IMR-90 (cell line): Measurements from ENCODE around the gene RSPH3. TPM values are rescaled to one million over a fixed set of nuclear protein-coding genes. Genes with fewer than 3 reads are reported as not detected.
"Not testable (repeated sequence)": the region's sequence is repeated elsewhere in the genome, so short reads cannot be mapped to it uniquely, and the experiment has no call there.

Experiments used
- ATAC-seq: fragments of 200-7000 bp; cut with Tn5 transposase; 2 replicates; pipeline ENCODE4 v1.9.1; 2020; ENCODE audit warnings: low read depth, mild to moderate bottlenecking, moderate library complexity
- BruUV-seq: library from RNA; stranded (reverse); fragments of 400-500 nt; replicated peaks from 2 replicates; lab custom pipeline; 2021; lab: Mats Ljungman, UMichigan
- CTCF ChIA-PET: fragments of 300-600 bp; formaldehyde crosslinking; extraction: SDS; loops from one replicate; lab custom pipeline; 2021; ENCODE audit warnings: antibody characterized with exemption; lab: Yijun Ruan, JAX
- POLR2A ChIA-PET: fragments of 300-600 bp; sonication (Branson Sonifier 250); formaldehyde crosslinking; loops from one replicate; lab custom pipeline; 2022; ENCODE audit warnings: antibody characterized with exemption; ENCODE audit not compliant: unreplicated experiment; lab: Charles Lee
- DNase-seq: peaks from one replicate; pipeline ENCODE4 v3.0.0; 2013
- H2AFZ ChIP-seq: replicated peaks from 2 replicates; pipeline ENCODE3; 2013; ENCODE audit warnings: low read length, mild to moderate bottlenecking; ENCODE audit not compliant: poor library complexity
- H2AK5ac ChIP-seq: 2 replicates; pipeline ENCODE4 v1.6.1; 2013; ENCODE audit warnings: low read depth, low read length, inconsistent platforms
- H2AK9ac ChIP-seq: replicated peaks from 2 replicates; pipeline ENCODE3; 2013; ENCODE audit warnings: mild to moderate bottlenecking, low read depth, low read length, moderate library complexity; ENCODE audit not compliant: poor library complexity
- H2BK120ac ChIP-seq: 2 replicates; pipeline ENCODE4 v1.6.1; 2013; ENCODE audit warnings: low read depth, low read length, inconsistent platforms
- H2BK15ac ChIP-seq: 3 replicates; pipeline ENCODE4 v1.6.1; 2013; ENCODE audit warnings: low read depth, low read length, inconsistent platforms
- H2BK20ac ChIP-seq: 2 replicates; pipeline ENCODE4 v1.6.1; 2013; ENCODE audit warnings: low read depth, mild to moderate bottlenecking, inconsistent platforms, low read length, moderate library complexity
- H2BK5ac ChIP-seq: 2 replicates; pipeline ENCODE4 v1.6.1; 2013; ENCODE audit warnings: mild to moderate bottlenecking, low read depth, low read length, inconsistent platforms; ENCODE audit not compliant: poor library complexity, severe bottlenecking
- H3K14ac ChIP-seq: replicated peaks from 2 replicates; pipeline ENCODE4 v1.6.1; 2013; ENCODE audit warnings: low read depth, low read length, inconsistent platforms
- H3K18ac ChIP-seq: 2 replicates; pipeline ENCODE4 v1.6.1; 2013; ENCODE audit warnings: low read depth, low read length, control low read depth
- H3K23ac ChIP-seq: 2 replicates; pipeline ENCODE4 v1.6.1; 2013; ENCODE audit warnings: low read depth, low read length, inconsistent platforms
- H3K27ac ChIP-seq: 2 replicates; pipeline ENCODE4 v1.5.1; 2013; ENCODE audit warnings: mild to moderate bottlenecking, control low read depth, low read length; ENCODE audit not compliant: insufficient read depth
- H3K27me3 ChIP-seq: 2 replicates; pipeline ENCODE4 v1.6.1; 2013; ENCODE audit warnings: low read length; ENCODE audit not compliant: control insufficient read depth, insufficient read depth
- H3K36me3 ChIP-seq: 2 replicates; pipeline ENCODE4 v1.6.1; 2013; ENCODE audit warnings: low read length, mixed read lengths; ENCODE audit not compliant: control insufficient read depth, insufficient read depth
- H3K4ac ChIP-seq: 2 replicates; pipeline ENCODE4 v1.6.1; 2013; ENCODE audit warnings: low read depth, low read length, inconsistent platforms
- H3K4me1 ChIP-seq: 2 replicates; pipeline ENCODE4 v1.6.1; 2013; ENCODE audit warnings: low read length, mixed read lengths; ENCODE audit not compliant: control insufficient read depth, insufficient read depth
- H3K4me2 ChIP-seq: 2 replicates; pipeline ENCODE4 v1.6.1; 2013; ENCODE audit warnings: low read depth, mild to moderate bottlenecking, control low read depth, low read length, moderate library complexity
- H3K4me3 ChIP-seq: 2 replicates; pipeline ENCODE4 v1.5.1; 2013; ENCODE audit warnings: low read depth, mild to moderate bottlenecking, control low read depth, low read length, moderate library complexity; ENCODE audit not compliant: insufficient read depth
- H3K56ac ChIP-seq: 2 replicates; pipeline ENCODE4 v1.6.1; 2013; ENCODE audit warnings: low read length, inconsistent platforms; ENCODE audit not compliant: insufficient read depth; ENCODE audit errors: extremely low read depth
- H3K79me1 ChIP-seq, 2 experiments: 2 replicates each; pipeline ENCODE4 v1.6.1; 2013; ENCODE audit warnings: low read length in 2 of 2, inconsistent platforms in 1 of 2, low read depth in 1 of 2
- H3K9ac ChIP-seq: 2 replicates; pipeline ENCODE4 v1.6.1; 2013; ENCODE audit warnings: low read depth, low read length, control low read depth
- H3K9me1 ChIP-seq: 2 replicates; pipeline ENCODE4 v1.6.1; 2013; ENCODE audit warnings: low read length, inconsistent platforms; ENCODE audit not compliant: insufficient read depth
- H3K9me3 ChIP-seq: 2 replicates; pipeline ENCODE4 v1.6.1; 2013; ENCODE audit warnings: low read length; ENCODE audit not compliant: control insufficient read depth, insufficient read depth
- H4K20me1 ChIP-seq: 2 replicates; pipeline ENCODE4 v1.6.1; 2013; ENCODE audit warnings: low read length, inconsistent platforms; ENCODE audit not compliant: insufficient read depth
- H4K5ac ChIP-seq: 2 replicates; pipeline ENCODE4 v1.6.1; 2013; ENCODE audit warnings: mild to moderate bottlenecking, low read depth, low read length, control low read depth
- H4K8ac ChIP-seq, 2 experiments: 2 replicates each; pipeline ENCODE4 v1.6.1; 2013; ENCODE audit warnings: low read depth in 2 of 2, low read length in 2 of 2, control low read depth in 1 of 2, inconsistent platforms in 1 of 2
- H4K91ac ChIP-seq: 2 replicates; pipeline ENCODE4 v1.6.1; 2013; ENCODE audit warnings: low read depth, low read length, inconsistent platforms; ENCODE audit not compliant: insufficient read depth
- WGBS, 2 experiments: methylation state at CpG; one replicate each; pipeline versions ENCODE4 v1.1.5 to v1.1.7; 2013; ENCODE audit warnings: missing lambda C conversion rate in 2 of 2; ENCODE audit not compliant: insufficient read length in 1 of 2; ENCODE audit errors: extremely low coverage in 2 of 2; 5-methylcytosine and 5-hydroxymethylcytosine counted together
- dilution Hi-C: fragments of 300-500 bp; cut with HindIII; formaldehyde crosslinking; loops from one replicate; pipeline ENCODE4 v1.14.3; 2018; ENCODE audit warnings: low sequenced_read_pairs; ENCODE audit not compliant: unreplicated experiment
- in situ Hi-C: fragments of 300-500 bp; cut with MboI; formaldehyde crosslinking; loops from 3 replicates; pipeline ENCODE4 v1.14.3; 2019; ENCODE audit warnings: low sequenced_read_pairs, inconsistent platforms, mixed read lengths
- intact Hi-C: fragments of 100-400 bp; cut with micrococcal nuclease; formaldehyde crosslinking; loops from 2 replicates; pipeline ENCODE4 v1.10.0; 2022
- polyA plus RNA-seq, 3 experiments: library from polyadenylated mRNA; depleted of rRNA; stranded (reverse); fragments of >200 nt; gene quantifications; 2 replicates each; pipeline ENCODE4 v1.2.3, GENCODE V29; 2012; ENCODE audit warnings: low replicate concordance in 1 of 3
- total RNA-seq: library from RNA; depleted of rRNA; stranded (reverse); fragments of >200 nt; gene quantifications from 2 replicates; pipeline ENCODE4 v1.2.3, GENCODE V29; 2012

RSPH3 gene
- total and polyA plus RNA-seq, 2 of the 4 experiments (the other 2 are of a cell fraction) = 1.7 to 3.0 TPM

- intact Hi-C loops = not testable (repeated sequence)
Measured at GRCh38 chr6:159025224-159025623, 25.2 kb upstream of the RSPH3 start.

More at GRCh38 chr6:159025224-159025623, 25.2 kb upstream of the RSPH3 start:
- H3K18ac ChIP-seq, ATAC-seq, H2BK120ac ChIP-seq, H3K56ac ChIP-seq, H2BK20ac ChIP-seq, H3K4me1 ChIP-seq, H3K9ac ChIP-seq, H4K5ac ChIP-seq, POLR2A ChIA-PET, H2AK9ac ChIP-seq, H3K4me3 ChIP-seq, H3K79me1 ChIP-seq, H3K27ac ChIP-seq, H2BK15ac ChIP-seq, H3K4ac ChIP-seq, BruUV-seq, H2AFZ ChIP-seq, H2AK5ac ChIP-seq, H3K27me3 ChIP-seq, H4K8ac ChIP-seq, H3K4me2 ChIP-seq, H4K20me1 ChIP-seq, H3K9me1 ChIP-seq, H2BK5ac ChIP-seq, H4K91ac ChIP-seq, H3K36me3 ChIP-seq, H3K14ac ChIP-seq, dilution Hi-C loops, H3K9me3 ChIP-seq, H3K23ac ChIP-seq, in situ Hi-C loops, DNase-seq, CTCF ChIA-PET: not testable (repeated sequence)
- WGBS, 2 experiments = 67% methylated on average over 1 of the region's 1 CpG; no CpG with 5 or more reads in 1 of the 2 experiments
